Ovary (tissue), 3 donors: ENCODE measurements around the gene THTPA.

Experiments
- EP300 ChIP-seq: sonication (generic); formaldehyde crosslinking; IDR thresholded peaks from one replicate; pipeline ENCODE4 v1.6.1; 2017; ENCODE audit warnings: antibody characterized with exemption
- TF ChIP-seq, protein P1 (sequence below), 3 donors: fragments of 450-650 bp in 2 of 3; fragments of 200-600 bp in 1 of 3; IDR thresholded peaks; one replicate each; pipeline versions ENCODE4 v1.5.1 to v1.8.0; 2016 to 2022; ENCODE audit warnings: antibody characterized with exemption in 3 of 3, mild to moderate bottlenecking in 1 of 3
- donor health status: DM: no; HTN: no; CAD: no.

DNA sequence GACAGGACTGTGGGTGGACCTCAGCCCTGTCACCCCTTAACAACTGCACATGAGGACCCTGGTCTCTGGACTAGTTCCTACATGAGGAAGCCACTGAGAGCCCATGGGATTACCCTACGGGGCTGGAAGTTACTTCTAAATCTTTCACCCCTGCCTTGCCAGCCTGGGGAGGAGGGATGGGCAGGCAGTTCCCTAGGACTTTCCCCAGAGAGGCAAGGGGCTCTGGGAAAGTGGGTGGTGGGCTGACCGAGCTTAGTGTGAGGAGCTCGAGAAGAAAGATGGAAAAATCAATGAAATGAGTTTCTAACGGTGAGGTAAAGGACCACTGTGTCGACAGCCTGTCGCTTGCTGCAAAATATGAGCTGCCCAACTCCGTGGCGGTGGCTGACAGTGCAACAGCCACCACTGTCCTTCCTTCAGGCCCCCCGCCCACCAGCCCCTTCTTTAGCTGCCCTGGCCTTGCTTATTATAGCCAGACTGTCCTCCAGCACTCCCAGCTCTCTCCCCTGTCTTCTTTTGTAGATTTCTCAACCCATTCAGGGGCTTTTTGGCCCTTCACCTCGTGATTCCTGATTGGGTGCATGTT is 9.5 kb upstream of the THTPA start:
- TF ChIP-seq, protein P1, sequence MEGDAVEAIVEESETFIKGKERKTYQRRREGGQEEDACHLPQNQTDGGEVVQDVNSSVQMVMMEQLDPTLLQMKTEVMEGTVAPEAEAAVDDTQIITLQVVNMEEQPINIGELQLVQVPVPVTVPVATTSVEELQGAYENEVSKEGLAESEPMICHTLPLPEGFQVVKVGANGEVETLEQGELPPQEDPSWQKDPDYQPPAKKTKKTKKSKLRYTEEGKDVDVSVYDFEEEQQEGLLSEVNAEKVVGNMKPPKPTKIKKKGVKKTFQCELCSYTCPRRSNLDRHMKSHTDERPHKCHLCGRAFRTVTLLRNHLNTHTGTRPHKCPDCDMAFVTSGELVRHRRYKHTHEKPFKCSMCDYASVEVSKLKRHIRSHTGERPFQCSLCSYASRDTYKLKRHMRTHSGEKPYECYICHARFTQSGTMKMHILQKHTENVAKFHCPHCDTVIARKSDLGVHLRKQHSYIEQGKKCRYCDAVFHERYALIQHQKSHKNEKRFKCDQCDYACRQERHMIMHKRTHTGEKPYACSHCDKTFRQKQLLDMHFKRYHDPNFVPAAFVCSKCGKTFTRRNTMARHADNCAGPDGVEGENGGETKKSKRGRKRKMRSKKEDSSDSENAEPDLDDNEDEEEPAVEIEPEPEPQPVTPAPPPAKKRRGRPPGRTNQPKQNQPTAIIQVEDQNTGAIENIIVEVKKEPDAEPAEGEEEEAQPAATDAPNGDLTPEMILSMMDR (IDR thresholded peaks at IDR 0.05), result no peak
- no peak for TF ChIP-seq EP300
